GM12865 (cell line): ENCODE data around the gene CLEC9A.

Source experiments
- DNase-seq: peaks from one replicate; pipeline ENCODE4 v3.0.0; 2010; ENCODE audit warnings: low read depth
- H3K4me3 ChIP-seq: 2 replicates; pipeline ENCODE4 v1.5.1; 2011; ENCODE audit warnings: mild to moderate bottlenecking, low read depth, low read length, control low read depth
- CTCF ChIP-seq: IDR thresholded peaks from 2 replicates; pipeline ENCODE4 v1.5.1; 2011; ENCODE audit warnings: low read length, control low read depth, low read depth, inconsistent platforms; ENCODE audit not compliant: insufficient read depth; ENCODE audit errors: missing control alignments

The CLEC9A gene

GRCh38 chr12:10070380-10070779 lies 39.9 kb downstream of the CLEC9A start:
- no peak for TF ChIP-seq CTCF
- H3K4me3 ChIP-seq: no peak overlapping the region

DNA sequence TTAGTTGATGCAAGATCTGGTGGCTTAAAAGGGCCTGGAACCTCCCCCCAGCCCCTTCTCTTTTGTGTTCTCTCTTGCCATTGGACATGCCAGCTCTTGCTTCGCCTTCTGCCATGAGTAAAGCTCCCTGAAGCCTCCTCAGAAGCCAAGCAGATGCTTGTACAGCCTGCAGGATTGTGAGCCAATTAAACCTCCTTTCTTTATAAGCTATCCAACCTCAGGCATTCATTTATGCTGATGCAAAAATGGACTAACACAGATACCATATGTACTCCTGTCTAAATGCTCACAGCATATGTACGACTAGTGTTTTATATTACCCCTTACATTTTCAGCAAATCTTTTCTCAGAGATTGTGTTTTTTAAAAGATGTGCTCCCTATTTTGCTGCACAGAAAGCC lies 41.6 kb downstream of the CLEC9A start:
- no peak overlapping the region for H3K4me3 ChIP-seq
- no peak for TF ChIP-seq CTCF
- no peak for DNase-seq

More at GRCh38 chr12:10070380-10070779, 39.9 kb downstream of the CLEC9A start:
- DNase-seq: no peak

DNA sequence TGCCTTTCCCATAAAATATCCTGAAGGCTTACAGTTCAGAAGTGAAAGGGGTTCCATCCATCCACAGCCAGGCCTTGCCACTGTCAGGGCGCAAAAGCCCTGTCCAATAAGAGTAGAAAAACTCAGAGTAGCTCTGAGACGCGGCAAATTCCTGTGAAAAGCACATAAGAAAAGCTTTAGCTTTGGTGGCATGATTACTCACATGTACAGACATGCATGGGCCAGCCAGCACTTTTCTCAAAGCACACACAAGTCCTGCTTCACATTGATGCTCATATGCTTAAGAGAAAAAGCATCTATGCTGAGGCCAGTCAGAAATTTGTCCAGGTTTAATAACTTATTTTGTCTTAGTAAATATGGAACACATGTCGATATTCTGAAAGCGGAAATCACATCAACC lies 42.8 kb downstream of the CLEC9A start:
- H3K4me3 ChIP-seq: no peak overlapping the region
- TF ChIP-seq CTCF: no peak
- no peak for DNase-seq

- no peak overlapping the region for H3K4me3 ChIP-seq
- DNase-seq: no peak
- TF ChIP-seq CTCF: no peak
These were observed 45.0 kb downstream of the CLEC9A start for GRCh38 chr12:10075451-10075850.

GRCh38 chr12:10082117-10082874 lies 51.8 kb downstream of the CLEC9A start:
- H3K4me3 ChIP-seq: no peak overlapping the region
- DNase-seq: peak; percentile 22
- TF ChIP-seq CTCF: no peak

GRCh38 chr12:10084733-10085132 lies 54.3 kb downstream of the CLEC9A start:
- peak; percentile 14 for DNase-seq
- TF ChIP-seq CTCF: no peak
- no peak overlapping the region for H3K4me3 ChIP-seq

DNA sequence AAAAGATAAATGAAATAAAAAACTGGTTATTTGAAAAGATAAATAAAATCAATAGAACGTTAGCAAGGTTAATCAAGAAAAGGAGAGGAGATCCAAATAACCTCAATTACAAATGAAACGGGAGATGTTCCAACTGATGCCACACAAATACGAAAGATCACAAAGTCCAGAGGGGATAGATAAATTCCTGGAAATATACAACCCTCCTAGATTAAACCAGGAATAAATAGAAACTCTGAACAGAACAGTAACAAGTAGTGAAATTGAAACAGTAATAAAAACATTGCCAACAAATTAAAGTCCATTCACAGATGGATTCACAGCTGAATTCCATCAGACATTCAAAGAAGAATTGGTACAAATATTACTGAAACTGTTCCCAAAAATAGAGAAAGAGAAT lies 55.9 kb downstream of the CLEC9A start:
- no peak overlapping the region for H3K4me3 ChIP-seq
- DNase-seq: no peak
- TF ChIP-seq CTCF: no peak
